Esophagus squamous epithelium (tissue), 5 donors: ENCODE measurements around the gene AADACL4. TPM values are rescaled to one million over a fixed set of nuclear protein-coding genes. Genes with fewer than 3 reads are reported as not detected.

Experiments
- DNase-seq: peaks from one replicate; lab custom pipeline; 2025; lab: John Stamatoyannopoulos, UW
- H3K27ac ChIP-seq, 4 donors: fragments of 200-600 bp; sonication (generic); one replicate each; pipeline ENCODE4 v1.5.1; 2016 to 2019; ENCODE audit warnings: mild to moderate bottlenecking in 1 of 4
- H3K27me3 ChIP-seq, 4 donors: fragments of 200-600 bp; sonication (generic); 1 replicate in 3 of 4; 2 replicates in 1 of 4; pipeline versions ENCODE4 v1.5.1 to v1.6.0; 2017 to 2021; ENCODE audit warnings: antibody characterized with exemption in 1 of 4
- H3K36me3 ChIP-seq, 3 donors: fragments of 200-600 bp; sonication (generic); one replicate each; pipeline ENCODE4 v1.5.1; 2016 to 2019
- H3K4me1 ChIP-seq, 3 donors: fragments of 200-600 bp; sonication (generic); one replicate each; pipeline ENCODE4 v1.5.1; 2017 to 2019
- H3K4me3 ChIP-seq, 4 donors: fragments of 200-600 bp; sonication (generic); 1 replicate in 3 of 4; 2 replicates in 1 of 4; pipeline ENCODE4 v1.5.1; 2016 to 2019; ENCODE audit warnings: mild to moderate bottlenecking in 2 of 4, moderate library complexity in 1 of 4
- H3K9me3 ChIP-seq, 3 donors: fragments of 200-600 bp; sonication (generic); one replicate each; pipeline ENCODE4 v1.5.1; 2016 to 2019
- CTCF ChIP-seq, 6 experiments: fragments of 450-650 bp in 4 of 6; fragments of 200-600 bp in 2 of 6; sonication (generic) in 2 of 6; IDR thresholded peaks; one replicate each; pipeline ENCODE4 v1.5.1; 2016 to 2019; ENCODE audit warnings: antibody characterized with exemption in 6 of 6, mild to moderate bottlenecking in 4 of 6, moderate library complexity in 4 of 6
- POLR2A ChIP-seq, 4 donors: fragments of 450-650 bp; IDR thresholded peaks; one replicate each; pipeline ENCODE4 v1.6.1; 2017; ENCODE audit warnings: antibody characterized with exemption in 4 of 4, mild to moderate bottlenecking in 4 of 4, moderate library complexity in 3 of 4
- WGBS, 2 donors: methylation state at CpG; one replicate each; pipeline ENCODE4 v1.1.5; 2018; 5-methylcytosine and 5-hydroxymethylcytosine counted together
- intact Hi-C: fragments of 100-400 bp; cut with DNase I; formaldehyde crosslinking; loops from one replicate; pipeline ENCODE4 v1.15.0; 2022
- total RNA-seq, 4 donors: library from RNA; depleted of rRNA; stranded (reverse); fragments of >200 nt; gene quantifications; one replicate each; pipeline ENCODE4 v1.1.0, GENCODE V29; 2016
- donor health status: DM: yes; HTN: yes; CAD: no.

The AADACL4 gene
- total RNA-seq, 4 donors from 2014 or later = not detected

GRCh38 chr1:12629511-12629956, 14.4 kb upstream of the AADACL4 start:
- peaks cover 0 to 28% (median 0%) of the 10 kb centered on the region in 4 donors for H3K27me3 ChIP-seq
- no peak overlapping the region for H3K27ac ChIP-seq
- H3K4me3 ChIP-seq = no peak overlapping the region
- H3K4me1 ChIP-seq = peaks cover 0 to 10% (median 0%) of the 10 kb centered on the region in 3 donors
- DNase-seq = no peak
- 83% methylated on average over 1 of the region's 1 CpG; no CpG with 5 or more reads in 1 of the 2 donors for WGBS, 2 donors
- no peaks in the 10 kb centered on the region for H3K9me3 ChIP-seq
- no peak for TF ChIP-seq CTCF (IDR thresholded peaks at IDR 0.05)
- no peak for TF ChIP-seq POLR2A (IDR thresholded peaks at IDR 0.05)
- H3K36me3 ChIP-seq = no peaks in the 10 kb centered on the region
- intact Hi-C loops = loop anchor here (10.0 kb wide), 1 partner anchor 315 kb away; no protein-coding TSS in a partner anchor

GRCh38 chr1:12629985-12630760, 13.7 kb upstream of the AADACL4 start:
- H3K4me3 ChIP-seq = no peak overlapping the region

GRCh38 chr1:12630946-12631530, 12.8 kb upstream of the AADACL4 start:
- no peak for TF ChIP-seq POLR2A (IDR thresholded peaks at IDR 0.05)
- 65 to 82% methylated on average over 5 of the region's 6 CpGs for WGBS, 2 donors
- intact Hi-C loops = no loop called here

More at GRCh38 chr1:12629985-12630760, 13.7 kb upstream of the AADACL4 start:
- Histone ChIP-seq H3K27me3 (peaks cover 0 to 28% (median 0%) of the 10 kb centered on the region in 4 donors), H3K9me3 (no peaks in the 10 kb centered on the region), H3K27ac (no peak overlapping the region), H3K36me3 (no peaks in the 10 kb centered on the region), H3K4me1 (peaks cover 0 to 10% (median 0%) of the 10 kb centered on the region in 3 donors)
- no peak for TF ChIP-seq POLR2A (IDR thresholded peaks at IDR 0.05)
- no peak for TF ChIP-seq CTCF (IDR thresholded peaks at IDR 0.05)
- DNase-seq = no peak
- 84 to 94% methylated on average over 3 to 5 of the region's 15 CpGs for WGBS, 2 donors
- intact Hi-C loops = loop anchor here (10.0 kb wide), 1 partner anchor 315 kb away; no protein-coding TSS in a partner anchor

GRCh38 chr1:12631571-12631970, 12.3 kb upstream of the AADACL4 start:
- TF ChIP-seq CTCF (IDR thresholded peaks at IDR 0.05) (no peak), POLR2A (IDR thresholded peaks at IDR 0.05) (no peak)
- no peak overlapping the region for H3K27ac ChIP-seq
- H3K36me3 ChIP-seq = no peaks in the 10 kb centered on the region
- H3K4me1 ChIP-seq = peaks cover 0 to 13% (median 0%) of the 10 kb centered on the region in 3 donors
- H3K4me3 ChIP-seq = no peak overlapping the region
- 83 to 87% methylated on average over 1 to 5 of the region's 8 CpGs for WGBS, 2 donors
- no peak for DNase-seq
- intact Hi-C loops = no loop called here
- peaks cover 0 to 28% (median 0%) of the 10 kb centered on the region in 4 donors for H3K27me3 ChIP-seq
- H3K9me3 ChIP-seq = no peaks in the 10 kb centered on the region

More at GRCh38 chr1:12630946-12631530, 12.8 kb upstream of the AADACL4 start:
- H3K36me3 ChIP-seq = no peaks in the 10 kb centered on the region
- no peak for DNase-seq
- no peaks in the 10 kb centered on the region for H3K9me3 ChIP-seq
- no peak overlapping the region for H3K27ac ChIP-seq
- peaks cover 0 to 28% (median 0%) of the 10 kb centered on the region in 4 donors for H3K27me3 ChIP-seq
- H3K4me1 ChIP-seq = peaks cover 0 to 10% (median 0%) of the 10 kb centered on the region in 3 donors
- H3K4me3 ChIP-seq = no peak overlapping the region

GRCh38 chr1:12634156-12634555, 9.7 kb upstream of the AADACL4 start:
- peaks cover 0 to 3% (median 2%) of the 10 kb centered on the region in 3 donors for H3K9me3 ChIP-seq
- no peak for TF ChIP-seq POLR2A (IDR thresholded peaks at IDR 0.05)
- intact Hi-C loops = no loop called here
- H3K27me3 ChIP-seq = peaks cover 0 to 28% (median 0%) of the 10 kb centered on the region in 4 donors
- 73 to 81% methylated on average over 8 of the region's 8 CpGs for WGBS, 2 donors
- no peak overlapping the region for H3K4me3 ChIP-seq
- no peak overlapping the region for H3K27ac ChIP-seq
- no peak for DNase-seq
- H3K36me3 ChIP-seq = no peaks in the 10 kb centered on the region
- peaks cover 0 to 7% (median 0%) of the 10 kb centered on the region in 3 donors for H3K4me1 ChIP-seq
